Stomach (tissue), 19 donors: ENCODE measurements around the gene VRK3. TPM values are rescaled to one million over a fixed set of nuclear protein-coding genes. Genes with fewer than 3 reads are reported as not detected.
"Not testable (repeated sequence)": the region's sequence is repeated elsewhere in the genome, so short reads cannot be mapped to it uniquely, and the experiment has no call there.

ENCODE experiments used
- DNase-seq, 2 donors: peaks; one replicate each; pipeline versions ENCODE4 v3.0.0 to v3.0.0-alpha.2; 2013 to 2019
- H3K27ac ChIP-seq, 5 donors: fragments of 200-600 bp in 4 of 5; sonication (generic) in 4 of 5; one replicate each; pipeline ENCODE4 v1.5.1; 2013 to 2019; ENCODE audit warnings: mild to moderate bottlenecking in 1 of 5, moderate library complexity in 1 of 5
- H3K27me3 ChIP-seq, 3 donors: fragments of 200-600 bp; sonication (generic); one replicate each; pipeline ENCODE4 v1.5.1; 2017 to 2019; ENCODE audit warnings: mixed run types in 1 of 3
- H3K36me3 ChIP-seq, 4 donors: fragments of 200-600 bp; sonication (generic); 1 replicate in 3 of 4; 2 replicates in 1 of 4; pipeline ENCODE4 v1.5.1; 2016 to 2019
- H3K4me1 ChIP-seq, 4 donors: fragments of 200-600 bp; sonication (generic); one replicate each; pipeline ENCODE4 v1.5.1; 2016 to 2019
- H3K4me3 ChIP-seq, 4 donors: fragments of 200-600 bp; sonication (generic) in 3 of 4; one replicate each; pipeline ENCODE4 v1.5.1; 2016 to 2019; ENCODE audit warnings: mild to moderate bottlenecking in 1 of 4
- H3K9me3 ChIP-seq, 4 donors: fragments of 200-600 bp; sonication (generic); one replicate each; pipeline ENCODE4 v1.5.1; 2016 to 2019
- CTCF ChIP-seq, 7 experiments: fragments of 450-650 bp in 4 of 7; fragments of 200-600 bp in 3 of 7; sonication (generic) in 3 of 7; IDR thresholded peaks; one replicate each; pipeline ENCODE4 v1.5.1; 2016 to 2019; ENCODE audit warnings: antibody characterized with exemption in 7 of 7, control low read depth in 2 of 7, mild to moderate bottlenecking in 1 of 7
- EP300 ChIP-seq: sonication (generic); formaldehyde crosslinking; IDR thresholded peaks from one replicate; pipeline ENCODE4 v1.6.1; 2017; ENCODE audit warnings: antibody characterized with exemption
- POLR2A ChIP-seq, 4 donors: fragments of 450-650 bp; IDR thresholded peaks; one replicate each; pipeline ENCODE4 v1.6.1; 2016; ENCODE audit warnings: antibody characterized with exemption in 4 of 4, control low read depth in 2 of 4, mild to moderate bottlenecking in 1 of 4, moderate library complexity in 1 of 4
- POLR2AphosphoS5 ChIP-seq, 3 donors: sonication (generic); formaldehyde crosslinking; IDR thresholded peaks; one replicate each; pipeline ENCODE4 v1.6.1; 2016; ENCODE audit warnings: antibody characterized with exemption in 3 of 3
- WGBS, 5 donors: extraction: QIAGEN DNeasy Blood & Tissue Kit in 3 of 5; methylation state at CpG; one replicate each; pipeline versions ENCODE4 v1.1.5 to v1.1.7; 2013 to 2018; 5-methylcytosine and 5-hydroxymethylcytosine counted together
- intact Hi-C: fragments of 100-400 bp; cut with DNase I; formaldehyde crosslinking; loops from one replicate; pipeline ENCODE4 v1.15.1; 2023; ENCODE audit warnings: low total_unique reads
- long read RNA-seq, 10 donors: transcript quantifications; one replicate each; lab custom pipeline, GENCODE V29; 2026
- polyA plus RNA-seq, 3 donors: library from polyadenylated mRNA; stranded (reverse); fragments of 200-250 nt; gene quantifications; one replicate each; pipeline ENCODE4 v1.2.3, GENCODE V29; 2013
- total RNA-seq, 5 donors: library from RNA; depleted of rRNA; stranded (reverse); fragments of >200 nt; gene quantifications; one replicate each; pipeline versions ENCODE4 v1.1.0 to v1.2.3, GENCODE V29; 2014 to 2016
- donor health status: healthy with polysubstance abuse.
- donor health status: Bipolar disorder and iron deficiency.
- donor health status: healthy.

VRK3 gene, protein sequence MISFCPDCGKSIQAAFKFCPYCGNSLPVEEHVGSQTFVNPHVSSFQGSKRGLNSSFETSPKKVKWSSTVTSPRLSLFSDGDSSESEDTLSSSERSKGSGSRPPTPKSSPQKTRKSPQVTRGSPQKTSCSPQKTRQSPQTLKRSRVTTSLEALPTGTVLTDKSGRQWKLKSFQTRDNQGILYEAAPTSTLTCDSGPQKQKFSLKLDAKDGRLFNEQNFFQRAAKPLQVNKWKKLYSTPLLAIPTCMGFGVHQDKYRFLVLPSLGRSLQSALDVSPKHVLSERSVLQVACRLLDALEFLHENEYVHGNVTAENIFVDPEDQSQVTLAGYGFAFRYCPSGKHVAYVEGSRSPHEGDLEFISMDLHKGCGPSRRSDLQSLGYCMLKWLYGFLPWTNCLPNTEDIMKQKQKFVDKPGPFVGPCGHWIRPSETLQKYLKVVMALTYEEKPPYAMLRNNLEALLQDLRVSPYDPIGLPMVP
- total RNA-seq (10 to 100 TPM in 4 of 5 donors, 1 to 10 TPM in 1; 3.5 to 39.7 (median 24.5) TPM), polyA plus RNA-seq (10 to 100 TPM; 16.1 to 34.1 (median 18.7) TPM)
- long read RNA-seq, donor 1, partial matches to known transcripts: 0 of 3 reads
- long read RNA-seq, donor 1, other reads (novel, unspliced or antisense): 0 of 3 reads
- long read RNA-seq, donor 2, partial matches to known transcripts: 0 of 10 reads
- long read RNA-seq, donor 2, other reads (novel, unspliced or antisense): 0 of 10 reads
- long read RNA-seq, donor 3, partial matches to known transcripts: 0 of 4 reads
- long read RNA-seq, donor 3, other reads (novel, unspliced or antisense): 0 of 4 reads
- long read RNA-seq, donor 4, partial matches to known transcripts: 0 of 1 reads
- long read RNA-seq, donor 4, other reads (novel, unspliced or antisense): 0 of 1 reads
- long read RNA-seq, donor 5, partial matches to known transcripts: 0 of 1 reads
- long read RNA-seq, donor 5, other reads (novel, unspliced or antisense): 0 of 1 reads
- long read RNA-seq, donor 6, partial matches to known transcripts: 0 of 13 reads
- long read RNA-seq, donor 6, other reads (novel, unspliced or antisense): 5 of 13 reads
- long read RNA-seq, donor 7, transcript VRK3-217 (15 exons, 2,126 nt): major isoform, 7 of 10 reads
- long read RNA-seq, donor 7, partial matches to known transcripts: 0 of 10 reads
- long read RNA-seq, donor 7, other reads (novel, unspliced or antisense): 0 of 10 reads
- long read RNA-seq, donor 8, partial matches to known transcripts: 0 of 5 reads
- long read RNA-seq, donor 8, other reads (novel, unspliced or antisense): 0 of 5 reads
- long read RNA-seq, donor 9, partial matches to known transcripts: 0 of 6 reads
- long read RNA-seq, donor 9, other reads (novel, unspliced or antisense): 0 of 6 reads
- long read RNA-seq, donor 10, partial matches to known transcripts: 0 of 2 reads
- long read RNA-seq, donor 10, other reads (novel, unspliced or antisense): 0 of 2 reads

- Histone ChIP-seq H3K27ac (peak within 1 kb of the TSS; percentile 93 to 99 (median 96)), H3K36me3 (peaks cover 0 to 19% (median 16%) of the 10 kb centered on the region in 4 donors), H3K27me3 (no peaks in the 10 kb centered on the region), H3K9me3 (no peaks in the 10 kb centered on the region), H3K4me1 (peaks cover 22 to 54% (median 37%) of the 10 kb centered on the region in 4 donors), H3K4me3 (peak within 1 kb of the TSS; percentile 66 to 97 (median 96))
- DNase-seq: peak; percentile 99 to 100
- TF ChIP-seq EP300: no peak
- peak; percentile 70 to 89 (median 84) for TF ChIP-seq POLR2AphosphoS5 (IDR thresholded peaks at IDR 0.05)
- WGBS, 5 donors: 0 to 1% (median 0%) methylated on average over 38 to 59 of the region's 59 CpGs
- intact Hi-C loops: no loop called here
Observed at GRCh38 chr19:50025022-50025793, at the start of gene VRK3. TSS of gene VRK3 (minus strand) at chr19:50025372. CDS start at chr19:50016162, 9,210 bp downstream.

- H3K27me3 ChIP-seq: peaks cover 0 to 12% (median 0%) of the 10 kb centered on the region in 3 donors
- H3K36me3 ChIP-seq, intact Hi-C loops, H3K27ac ChIP-seq, H3K4me1 ChIP-seq, H3K9me3 ChIP-seq, DNase-seq, H3K4me3 ChIP-seq: not testable (repeated sequence)
- 77 to 85% (median 83%) methylated on average over 5 of the region's 5 CpGs for WGBS, 5 donors
Observed at GRCh38 chr19:50068382-50068781, 43.2 kb upstream of the VRK3 start.

DNA sequence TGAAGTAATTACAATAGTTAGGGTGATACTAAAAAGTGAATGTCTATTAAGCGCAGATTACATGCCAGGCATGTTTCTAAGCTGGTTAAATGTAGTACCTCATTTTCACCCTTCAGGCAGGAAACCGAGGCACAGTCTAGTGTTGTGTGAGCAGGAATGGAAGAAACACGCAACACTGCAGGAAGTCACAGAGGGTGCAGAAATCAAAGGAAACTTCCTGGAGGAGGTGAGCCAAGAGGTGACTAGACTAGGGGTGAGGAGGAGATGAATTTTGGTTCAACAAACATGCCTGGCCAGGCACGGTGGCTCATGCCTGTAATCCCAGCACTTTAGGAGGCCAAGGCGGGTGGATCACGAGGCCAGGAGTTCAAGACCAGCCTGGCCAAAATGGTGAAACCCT lies 42.4 kb upstream of the VRK3 start:
- 71 to 83% (median 79%) methylated on average over 6 of the region's 6 CpGs for WGBS, 5 donors
- H3K9me3 ChIP-seq: peaks cover 0 to 3% (median 0%) of the 10 kb centered on the region in 4 donors
- DNase-seq: no peak
- H3K36me3 ChIP-seq: no peaks in the 10 kb centered on the region
- peaks cover 0 to 12% (median 0%) of the 10 kb centered on the region in 3 donors for H3K27me3 ChIP-seq
- H3K4me3 ChIP-seq: no peak overlapping the region
- intact Hi-C loops: no loop called here
- H3K4me1 ChIP-seq: no peaks in the 10 kb centered on the region
- TF ChIP-seq EP300 (no peak), CTCF (IDR thresholded peaks at IDR 0.05) (no peak), POLR2AphosphoS5 (IDR thresholded peaks at IDR 0.05) (no peak), POLR2A (IDR thresholded peaks at IDR 0.05) (no peak)
- no peak overlapping the region for H3K27ac ChIP-seq

DNA sequence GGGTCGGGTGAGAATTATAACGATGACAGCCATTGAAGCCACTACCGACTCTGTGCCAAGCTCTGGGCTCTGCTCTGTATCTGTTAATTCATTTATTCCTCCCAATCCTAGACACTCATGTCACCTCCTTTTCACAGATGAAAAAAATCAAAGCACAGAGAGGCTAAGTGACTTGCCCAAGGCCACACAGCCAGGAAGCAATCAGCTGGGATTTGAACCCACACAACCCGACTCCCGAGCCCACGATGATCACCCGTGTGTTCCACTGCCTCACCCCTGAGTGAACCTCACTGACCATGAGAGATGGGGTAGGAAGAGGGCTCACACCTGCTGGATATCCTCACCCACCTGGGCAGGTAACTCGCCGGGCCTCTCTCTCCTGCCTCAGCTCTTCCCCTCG lies 40.8 kb upstream of the VRK3 start:
- no peak overlapping the region for H3K27ac ChIP-seq
- peaks cover 0 to 12% (median 0%) of the 10 kb centered on the region in 3 donors for H3K27me3 ChIP-seq
- 80 to 89% (median 84%) methylated on average over 10 of the region's 10 CpGs for WGBS, 5 donors
- no peaks in the 10 kb centered on the region for H3K36me3 ChIP-seq
- intact Hi-C loops: no loop called here
- H3K4me1 ChIP-seq: no peaks in the 10 kb centered on the region
- TF ChIP-seq POLR2A (IDR thresholded peaks at IDR 0.05): no peak
- no peak for TF ChIP-seq POLR2AphosphoS5 (IDR thresholded peaks at IDR 0.05)
- no peak for TF ChIP-seq CTCF (IDR thresholded peaks at IDR 0.05)
- TF ChIP-seq EP300: no peak
- H3K9me3 ChIP-seq: peaks cover 0 to 5% (median 1%) of the 10 kb centered on the region in 4 donors
- no peak overlapping the region for H3K4me3 ChIP-seq
- no peak for DNase-seq
